Right ventricle myocardium superior (tissue), 1 donor: ENCODE results near the gene IL16. TPM values are rescaled to one million over a fixed set of nuclear protein-coding genes. Genes with fewer than 3 reads are reported as not detected.
"Not testable (repeated sequence)": the region's sequence is repeated elsewhere in the genome, so short reads cannot be mapped to it uniquely, and the experiment has no call there.

Experiments used
- ATAC-seq: fragments of 200-7000 bp; cut with Tn5 transposase; one replicate; pipeline ENCODE4 v1.9.1; 2020; ENCODE audit warnings: mild to moderate bottlenecking; ENCODE audit not compliant: poor library complexity
- DNase-seq: peaks from one replicate; pipeline ENCODE4 v3.0.0-alpha.2; 2020
- intact Hi-C: fragments of 100-400 bp; cut with DNase I; formaldehyde crosslinking; loops from one replicate; pipeline ENCODE4 v1.11.2; 2022
- long read RNA-seq: library from polyadenylated mRNA; unstranded; transcript quantifications from one replicate; pipeline ENCODE4 v2.0.0, GENCODE V29; 2021
- total RNA-seq: library from RNA; stranded (reverse); fragmentation: NEBNext Ultra II Directional; extraction: Animal tissue kit (Norgen Biotek cat#: 25700); gene quantifications from one replicate; pipeline ENCODE4 v1.2.1, GENCODE V29; 2021
- donor health status: DM: no; HTN: yes; CAD: no; lungs with severe emphysema.

IL16 gene
- total RNA-seq = 2.7 TPM
- long read RNA-seq, partial matches to known transcripts = 2 of 4 reads
- long read RNA-seq, other reads (novel, unspliced or antisense) = 0 of 4 reads

DNA sequence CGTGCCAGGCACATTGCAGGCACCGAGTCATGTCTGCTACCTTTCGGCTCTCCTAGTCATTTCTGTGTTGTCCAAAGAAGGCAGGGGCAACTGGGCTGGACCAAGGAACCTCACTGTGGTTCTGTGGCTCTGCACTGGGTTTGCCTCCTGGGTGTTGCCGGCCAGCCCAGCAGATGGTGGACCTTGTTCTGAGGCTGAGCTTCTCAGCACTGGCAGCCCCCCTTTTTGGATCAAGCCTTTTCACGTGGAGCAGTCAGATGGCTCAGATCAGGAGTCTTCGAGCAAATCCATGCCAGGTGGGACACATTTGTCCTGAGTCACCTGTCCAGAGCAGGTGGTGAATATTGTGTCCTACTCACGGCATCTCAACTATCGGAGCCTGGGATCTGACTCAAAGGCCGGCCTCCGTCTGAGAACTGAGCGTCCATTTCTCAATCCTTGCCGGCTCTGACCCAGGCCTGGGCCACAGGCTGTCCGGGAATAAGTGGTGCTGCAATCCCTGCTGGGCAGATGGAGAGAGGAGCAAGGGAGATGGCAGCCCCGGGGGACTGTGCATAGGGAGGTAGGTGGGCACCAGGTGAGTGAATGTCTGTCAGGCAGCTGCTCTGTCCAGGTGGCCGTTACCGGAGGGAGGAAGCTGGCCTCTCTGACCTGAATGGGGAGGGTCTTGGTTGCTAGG, at the start of gene IL16:
Gene IL16, plus strand, starts transcription at position 304 of the 679 bp plus-strand sequence. CDS start 28,521 bp downstream, outside the sequence.
- DNase-seq (no peak), ATAC-seq (no peak)
- intact Hi-C loops = no loop called here

DNA sequence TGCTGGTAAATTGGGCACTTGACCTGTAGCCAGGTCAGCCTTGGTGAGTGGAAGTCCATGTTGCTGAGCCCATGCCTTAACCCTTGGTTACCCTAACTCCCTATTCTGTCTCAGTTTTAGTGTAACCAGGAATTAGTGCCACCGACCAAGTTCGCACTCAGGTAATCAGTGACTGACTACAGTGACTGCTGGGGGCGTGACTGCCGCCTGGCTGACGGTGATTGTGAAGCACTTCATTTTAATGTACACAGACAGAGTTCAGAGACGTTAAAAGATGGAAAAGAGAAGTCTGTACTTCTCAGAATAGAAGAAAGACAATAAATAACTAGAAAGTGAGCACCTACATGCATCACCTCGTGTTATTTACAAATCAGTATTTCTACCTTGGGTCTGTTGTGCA, 45.3 kb upstream of the IL16 start:
- no peak for ATAC-seq
- intact Hi-C loops = no loop called here
- no peak for DNase-seq

- ATAC-seq = no peak
- no peak for DNase-seq
- intact Hi-C loops = no loop called here
These were observed 44.3 kb upstream of the IL16 start for GRCh38 chr15:81152339-81152738.

- intact Hi-C loops = no loop called here
- no peak for DNase-seq
- no peak for ATAC-seq
These were observed 43.9 kb upstream of the IL16 start for GRCh38 chr15:81152799-81153198.

GRCh38 chr15:81155375-81156218, 41.1 kb upstream of the IL16 start:
- no peak for DNase-seq
- intact Hi-C loops = loop anchor here (2.0 kb wide), 1 partner anchor 105 kb away; no protein-coding TSS in a partner anchor
- ATAC-seq = peak; percentile 46

GRCh38 chr15:81156324-81156723, 40.4 kb upstream of the IL16 start:
- ATAC-seq (no peak), DNase-seq (no peak)
- intact Hi-C loops = loop anchor here (2.0 kb wide), 1 partner anchor 104 kb away; no protein-coding TSS in a partner anchor

GRCh38 chr15:81157195-81157938, 39.3 kb upstream of the IL16 start:
- DNase-seq = no peak
- peak; percentile 8 for ATAC-seq
- intact Hi-C loops = loop anchor here (2.0 kb wide), 1 partner anchor 103 kb away; no protein-coding TSS in a partner anchor

- ATAC-seq = no peak
- DNase-seq = no peak
- intact Hi-C loops = loop anchor here (2.0 kb wide), 1 partner anchor 103 kb away; no protein-coding TSS in a partner anchor
These were observed 38.8 kb upstream of the IL16 start for GRCh38 chr15:81157939-81158223.

GRCh38 chr15:81158561-81158960, 38.1 kb upstream of the IL16 start:
- DNase-seq, ATAC-seq, intact Hi-C loops: not testable (repeated sequence)

- ATAC-seq (peak; percentile 85), DNase-seq (peak; percentile 77)
- intact Hi-C loops = no loop called here
These were observed 36.1 kb upstream of the IL16 start for GRCh38 chr15:81160312-81161159.

DNA sequence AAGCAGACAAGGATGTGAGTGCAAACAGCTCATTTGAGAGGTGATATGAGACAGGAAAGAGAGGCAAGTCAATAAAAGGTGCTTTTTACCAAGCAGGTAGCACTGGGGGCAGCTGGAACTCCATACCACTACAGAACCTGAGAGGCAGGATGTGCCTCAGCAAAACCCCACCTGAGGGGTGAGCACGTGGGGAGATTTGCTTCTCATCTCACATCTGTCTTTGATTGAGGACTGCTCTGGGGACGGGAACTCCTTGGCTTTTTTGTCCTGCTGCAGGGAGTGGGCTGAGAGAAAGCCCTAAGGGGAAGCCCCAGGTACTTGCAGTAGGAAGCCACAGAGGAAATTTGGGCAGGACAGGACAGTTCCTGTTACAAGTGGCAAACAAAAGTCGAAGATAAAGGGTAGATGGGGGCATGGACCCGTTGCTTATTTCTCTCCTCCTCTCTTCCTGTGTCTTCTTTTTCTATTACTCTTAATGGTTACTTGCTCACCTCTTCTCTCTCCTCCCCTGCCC, 35.5 kb upstream of the IL16 start:
- ATAC-seq = no peak
- no peak for DNase-seq
- intact Hi-C loops = no loop called here

GRCh38 chr15:81161851-81162250, 34.8 kb upstream of the IL16 start:
- ATAC-seq (no peak), DNase-seq (no peak)
- intact Hi-C loops = no loop called here

GRCh38 chr15:81163961-81164800, 32.5 kb upstream of the IL16 start:
- no peak for ATAC-seq
- intact Hi-C loops = no loop called here
- DNase-seq = no peak

GRCh38 chr15:81165535-81165934, 31.1 kb upstream of the IL16 start:
- ATAC-seq (no peak), DNase-seq (no peak)
- intact Hi-C loops = no loop called here

DNA sequence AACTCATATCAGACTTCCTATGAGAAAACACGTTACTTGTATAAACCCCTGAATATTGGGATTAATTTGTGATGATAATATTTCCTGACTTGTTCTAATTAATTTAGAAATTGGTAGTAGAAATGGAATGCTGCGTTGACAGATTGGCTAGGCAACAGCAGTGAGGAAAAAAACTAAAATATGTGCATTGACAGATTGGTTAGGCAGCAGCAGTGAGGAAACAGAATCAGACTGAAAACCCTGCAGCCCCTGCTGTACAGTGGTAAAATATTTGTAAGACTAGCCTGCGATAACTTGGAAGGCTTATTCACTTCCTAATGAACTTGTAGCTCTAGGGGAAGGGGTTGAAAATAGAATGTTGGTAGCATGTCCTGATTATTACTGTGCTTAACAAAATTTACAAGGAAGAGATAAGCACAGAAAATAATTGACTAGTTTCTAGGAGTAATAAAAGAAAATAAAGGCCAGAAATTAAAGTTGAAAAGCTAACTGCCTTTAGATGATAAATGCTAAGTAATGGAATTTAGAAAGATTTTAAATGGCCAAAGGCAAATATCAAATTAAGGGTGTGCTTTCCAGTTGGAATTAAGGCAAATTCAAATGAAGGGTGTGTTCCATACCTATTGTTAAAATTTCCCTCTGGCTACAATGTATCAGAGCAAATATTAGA, 29.9 kb upstream of the IL16 start:
- DNase-seq (no peak), ATAC-seq (no peak)
- intact Hi-C loops = no loop called here

DNA sequence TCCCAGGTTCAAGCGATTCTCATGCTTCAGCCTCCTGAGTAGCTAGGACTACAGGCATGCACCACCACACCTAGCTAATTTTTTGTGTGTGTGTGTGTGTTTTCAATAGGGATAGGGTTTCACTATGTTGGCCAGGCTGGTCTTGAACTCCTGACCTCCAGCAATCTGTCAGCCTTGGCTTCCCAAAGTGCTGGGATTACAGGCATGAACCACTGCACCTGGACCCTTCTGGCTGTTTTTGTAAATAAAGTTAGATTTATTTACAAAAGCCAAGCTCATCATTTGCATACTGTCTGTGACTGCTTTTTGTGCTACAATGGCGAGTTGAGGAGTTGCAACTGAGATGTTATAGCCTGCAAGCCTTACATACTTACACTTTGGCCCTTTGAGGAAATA, 28.6 kb upstream of the IL16 start:
- DNase-seq = no peak
- intact Hi-C loops = no loop called here
- ATAC-seq = no peak

DNA sequence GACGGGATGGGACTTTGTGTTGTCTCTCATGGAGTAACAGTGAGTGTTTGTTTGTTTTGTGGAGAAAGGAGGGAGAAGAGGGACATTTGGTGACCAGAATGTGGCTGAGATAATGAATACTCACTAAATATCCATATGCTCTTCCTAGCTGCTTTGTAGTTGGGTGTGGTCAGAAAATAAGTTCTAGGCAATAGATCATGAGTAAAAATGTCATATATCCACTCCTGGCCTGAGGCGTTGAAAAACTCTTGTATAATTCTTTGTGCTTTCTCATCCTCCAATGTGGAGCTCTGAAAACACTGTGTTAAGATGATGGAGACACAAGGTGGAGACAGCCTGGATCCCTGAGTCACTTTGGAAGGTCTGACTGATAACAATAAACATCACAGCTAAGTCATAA, 28.0 kb upstream of the IL16 start:
- ATAC-seq (no peak), DNase-seq (no peak)
- intact Hi-C loops = no loop called here
